HEK293 (cell line): ENCODE data around the gene CLDN17.

ENCODE experiments used
- CTCF ChIA-PET: fragments of 350-600 bp; formaldehyde crosslinking; extraction: SDS; loops from one replicate; lab custom pipeline; 2021; ENCODE audit warnings: antibody characterized with exemption; lab: Yijun Ruan, JAX
- POLR2A ChIA-PET: fragments of 300-600 bp; formaldehyde crosslinking; extraction: SDS; loops from one replicate; lab custom pipeline; 2020; ENCODE audit warnings: antibody characterized with exemption, inconsistent platforms; lab: Yijun Ruan, JAX
- H3K27ac ChIP-seq: fragments of 200-500 bp; sonication (Bioruptor generic); 2 replicates; pipeline ENCODE4 v1.5.1; 2014; ENCODE audit warnings: low read depth, low read length, control low read depth, inconsistent platforms; ENCODE audit errors: extremely low read depth
- H3K36me3 ChIP-seq, 2 experiments: fragments of 200-500 bp in 1 of 2; sonication (Bioruptor generic) in 1 of 2; 1 replicate in 1 of 2; 2 replicates in 1 of 2; pipeline ENCODE4 v1.5.1; 2014 to 2017; ENCODE audit warnings: inconsistent platforms in 2 of 2, low read length in 2 of 2; ENCODE audit not compliant: control insufficient read depth in 2 of 2, insufficient read depth in 1 of 2
- H3K4me1 ChIP-seq: fragments of 200-500 bp; sonication (Bioruptor generic); 2 replicates; pipeline ENCODE4 v1.5.1; 2014; ENCODE audit warnings: mild to moderate bottlenecking, low read length, inconsistent platforms; ENCODE audit not compliant: control insufficient read depth, insufficient read depth
- H3K4me3 ChIP-seq: 2 replicates; pipeline ENCODE4 v1.5.1; 2011; ENCODE audit warnings: low read depth, mild to moderate bottlenecking, control low read depth, low read length, moderate library complexity
- H3K9me3 ChIP-seq: fragments of 200-500 bp; sonication (Bioruptor generic); 2 replicates; pipeline ENCODE4 v1.5.1; 2014; ENCODE audit warnings: low read depth, low read length, inconsistent platforms; ENCODE audit not compliant: control insufficient read depth, insufficient read depth
- IKZF3 ChIP-seq: fragments of 450-650 bp; IDR thresholded peaks from 2 replicates; pipeline ENCODE4 v1.5.0; 2018; ENCODE audit warnings: missing biosample characterization, mild to moderate bottlenecking, missing genetic modification characterization, moderate library complexity
- MEIS1 ChIP-seq: sonication (generic); formaldehyde crosslinking; IDR thresholded peaks from 2 replicates; pipeline ENCODE4 v1.8.1; 2022; ENCODE audit warnings: missing genetic modification reagents, mild to moderate bottlenecking, borderline replicate concordance
- MZF1 ChIP-seq: fragments of 450-650 bp; formaldehyde crosslinking; IDR thresholded peaks from 2 replicates; pipeline ENCODE4 v1.5.1; 2017; ENCODE audit warnings: missing biosample characterization, missing genetic modification characterization, borderline replicate concordance
- PRDM4 ChIP-seq: fragments of 450-650 bp; formaldehyde crosslinking; IDR thresholded peaks from 2 replicates; pipeline ENCODE4 v1.5.1; 2017; ENCODE audit warnings: missing biosample characterization, missing genetic modification characterization
- TRIM28 ChIP-seq: IDR thresholded peaks from 2 replicates; pipeline ENCODE4 v1.6.1; 2011; ENCODE audit warnings: low read length, control low read depth, borderline replicate concordance
- WT1 ChIP-seq: fragments of 450-650 bp; formaldehyde crosslinking; IDR thresholded peaks from 2 replicates; pipeline ENCODE4 v1.5.1; 2016; ENCODE audit warnings: missing biosample characterization, missing genetic modification characterization
- YY2 ChIP-seq: fragments of 450-650 bp; formaldehyde crosslinking; IDR thresholded peaks from 2 replicates; pipeline ENCODE4 v1.5.1; 2016; ENCODE audit warnings: missing biosample characterization, missing genetic modification characterization
- ZFHX2 ChIP-seq: fragments of 450-650 bp; formaldehyde crosslinking; conservative IDR thresholded peaks from 2 replicates; pipeline ENCODE4 v1.5.1; 2016; ENCODE audit warnings: missing biosample characterization, missing genetic modification characterization
- ZFP69B ChIP-seq: fragments of 450-650 bp; formaldehyde crosslinking; IDR thresholded peaks from 2 replicates; pipeline ENCODE4 v1.5.1; 2016; ENCODE audit warnings: missing biosample characterization, missing genetic modification characterization
- ZNF214 ChIP-seq: fragments of 450-650 bp; formaldehyde crosslinking; IDR thresholded peaks from 2 replicates; pipeline ENCODE4 v1.5.1; 2017; ENCODE audit warnings: missing biosample characterization, mild to moderate bottlenecking, missing genetic modification characterization, borderline replicate concordance
- ZNF274 ChIP-seq, 2 experiments: fragments of 200-500 bp in 1 of 2; fragments of 450-650 bp in 1 of 2; sonication (Bioruptor generic) in 1 of 2; formaldehyde crosslinking in 1 of 2; IDR thresholded peaks; 2 replicates each; pipeline versions ENCODE4 v1.5.1 to v1.6.1; 2014 to 2016; ENCODE audit warnings: borderline replicate concordance in 1 of 2, inconsistent platforms in 1 of 2, low read length in 1 of 2, missing biosample characterization in 1 of 2, missing genetic modification characterization in 1 of 2
- ZNF302 ChIP-seq: fragments of 450-650 bp; formaldehyde crosslinking; IDR thresholded peaks from 2 replicates; pipeline ENCODE4 v1.5.1; 2016; ENCODE audit warnings: missing biosample characterization, missing genetic modification characterization, low read depth
- ZNF341 ChIP-seq: fragments of 450-650 bp; formaldehyde crosslinking; IDR thresholded peaks from 2 replicates; pipeline ENCODE4; 2016; ENCODE audit warnings: low read depth, missing biosample characterization, missing genetic modification characterization
- ZNF366 ChIP-seq: fragments of 450-650 bp; formaldehyde crosslinking; conservative IDR thresholded peaks from 2 replicates; pipeline ENCODE4 v1.5.1; 2016; ENCODE audit warnings: missing biosample characterization, missing genetic modification characterization
- ZNF37A ChIP-seq: fragments of 450-650 bp; IDR thresholded peaks from 2 replicates; pipeline ENCODE4 v1.5.1; 2018; ENCODE audit warnings: missing biosample characterization, missing genetic modification characterization
- ZNF416 ChIP-seq: fragments of 450-650 bp; formaldehyde crosslinking; IDR thresholded peaks from 2 replicates; pipeline ENCODE4 v1.5.1; 2016; ENCODE audit warnings: missing biosample characterization, missing genetic modification characterization
- ZNF521 ChIP-seq: fragments of 450-650 bp; formaldehyde crosslinking; IDR thresholded peaks from 2 replicates; pipeline ENCODE4 v1.5.1; 2017; ENCODE audit warnings: missing biosample characterization, mild to moderate bottlenecking, missing genetic modification characterization
- ZNF530 ChIP-seq: fragments of 450-650 bp; formaldehyde crosslinking; IDR thresholded peaks from 2 replicates; pipeline ENCODE4 v1.5.1; 2016; ENCODE audit warnings: low read depth, missing biosample characterization, missing genetic modification characterization
- ZNF548 ChIP-seq: fragments of 450-650 bp; formaldehyde crosslinking; IDR thresholded peaks from 2 replicates; pipeline ENCODE4 v1.5.1; 2016; ENCODE audit warnings: missing biosample characterization, missing genetic modification characterization
- ZNF555 ChIP-seq: fragments of 450-650 bp; formaldehyde crosslinking; conservative IDR thresholded peaks from 2 replicates; pipeline ENCODE4 v1.5.1; 2017; ENCODE audit warnings: missing biosample characterization, mild to moderate bottlenecking, missing genetic modification characterization, inconsistent platforms
- ZNF768 ChIP-seq: fragments of 450-650 bp; formaldehyde crosslinking; IDR thresholded peaks from 2 replicates; pipeline ENCODE4 v1.5.1; 2018; ENCODE audit warnings: missing biosample characterization, mild to moderate bottlenecking, missing genetic modification characterization
- ZNF843 ChIP-seq: fragments of 450-650 bp; formaldehyde crosslinking; IDR thresholded peaks from 2 replicates; pipeline ENCODE4 v1.5.1; 2016; ENCODE audit warnings: missing biosample characterization, missing genetic modification characterization
- TF ChIP-seq, protein P1 (sequence below): fragments of 450-650 bp; formaldehyde crosslinking; IDR thresholded peaks from 2 replicates; pipeline ENCODE4 v1.5.1; 2016; ENCODE audit warnings: missing biosample characterization, missing genetic modification characterization
- TF ChIP-seq, protein P2 (sequence below): fragments of 450-650 bp; IDR thresholded peaks from 2 replicates; pipeline ENCODE4 v1.5.1; 2018; ENCODE audit warnings: missing biosample characterization, mild to moderate bottlenecking, missing genetic modification characterization
- TF ChIP-seq, protein P3 (sequence below): fragments of 450-650 bp; formaldehyde crosslinking; IDR thresholded peaks from 2 replicates; pipeline ENCODE4; 2016; ENCODE audit warnings: missing biosample characterization, missing genetic modification characterization

Gene CLDN17

DNA sequence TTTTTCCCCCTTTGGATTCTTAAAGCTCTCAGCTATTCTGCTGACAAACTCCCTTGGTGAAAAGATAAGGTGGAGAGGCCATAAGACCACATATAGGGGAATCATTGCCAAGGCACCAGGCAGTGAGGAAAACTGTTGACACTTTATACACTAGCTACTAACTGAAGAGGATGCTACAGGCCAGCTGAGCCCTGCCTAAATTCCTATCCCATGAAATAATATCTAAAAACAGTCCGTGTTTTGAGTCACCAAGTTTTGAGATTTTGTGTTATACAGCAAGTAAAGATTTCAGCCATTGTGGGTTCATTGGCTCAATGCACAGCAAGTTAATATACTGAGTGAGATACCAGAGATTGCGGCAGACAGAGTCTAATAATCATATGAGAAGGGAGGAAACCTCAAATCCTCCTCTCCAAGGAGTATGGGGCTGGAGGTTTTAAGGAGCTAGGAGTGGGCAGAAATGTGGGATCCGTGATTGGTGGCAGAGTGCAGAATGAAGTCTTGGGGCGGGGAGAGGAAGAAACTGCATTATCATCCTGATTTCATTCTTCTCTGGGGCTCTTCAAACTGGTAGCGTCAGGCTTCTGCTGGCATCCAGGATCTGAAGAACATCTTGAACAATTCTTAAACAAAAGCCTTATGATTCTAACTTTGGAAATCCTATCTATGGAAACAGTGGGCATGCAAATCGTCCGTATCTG lies 40.1 kb upstream of the CLDN17 start:
- POLR2A ChIA-PET: no interaction called here
- Histone ChIP-seq H3K4me1 (no peaks in the 10 kb centered on the region), H3K27ac (no peak overlapping the region), H3K9me3 (no peaks in the 10 kb centered on the region), H3K4me3 (no peak overlapping the region), H3K36me3 (no peaks in the 10 kb centered on the region)
- CTCF ChIA-PET: interaction anchor here (0.7 kb wide), 2 partner anchors 12 to 623 kb away, joined by 3 read pairs; no protein-coding TSS in a partner anchor
- TF ChIP-seq ZNF843 (tag by site-specific recombination) (no peak), ZNF302 (tag by site-specific recombination) (no peak), MEIS1 (no peak), YY2 (no peak), ZNF416 (no peak), ZFHX2 (tag by site-specific recombination) (no peak), ZNF521 (tag by site-specific recombination) (no peak), ZFP69B (tag by site-specific recombination) (no peak), PRDM4 (tag by site-specific recombination) (no peak), ZNF37A (no peak), ZNF530 (tag by site-specific recombination) (no peak), ZNF274 (IDR thresholded peaks at IDR 0.05; ENCODE audit: low read length) (no peak), ZNF274 (tag by site-specific recombination; IDR thresholded peaks at IDR 0.05; ENCODE audit: borderline replicate concordance) (no peak), ZNF555 (no peak), ZNF366 (tag by site-specific recombination) (no peak), ZNF768 (no peak), MZF1 (tag by site-specific recombination) (no peak)
- TF ChIP-seq, protein P1, sequence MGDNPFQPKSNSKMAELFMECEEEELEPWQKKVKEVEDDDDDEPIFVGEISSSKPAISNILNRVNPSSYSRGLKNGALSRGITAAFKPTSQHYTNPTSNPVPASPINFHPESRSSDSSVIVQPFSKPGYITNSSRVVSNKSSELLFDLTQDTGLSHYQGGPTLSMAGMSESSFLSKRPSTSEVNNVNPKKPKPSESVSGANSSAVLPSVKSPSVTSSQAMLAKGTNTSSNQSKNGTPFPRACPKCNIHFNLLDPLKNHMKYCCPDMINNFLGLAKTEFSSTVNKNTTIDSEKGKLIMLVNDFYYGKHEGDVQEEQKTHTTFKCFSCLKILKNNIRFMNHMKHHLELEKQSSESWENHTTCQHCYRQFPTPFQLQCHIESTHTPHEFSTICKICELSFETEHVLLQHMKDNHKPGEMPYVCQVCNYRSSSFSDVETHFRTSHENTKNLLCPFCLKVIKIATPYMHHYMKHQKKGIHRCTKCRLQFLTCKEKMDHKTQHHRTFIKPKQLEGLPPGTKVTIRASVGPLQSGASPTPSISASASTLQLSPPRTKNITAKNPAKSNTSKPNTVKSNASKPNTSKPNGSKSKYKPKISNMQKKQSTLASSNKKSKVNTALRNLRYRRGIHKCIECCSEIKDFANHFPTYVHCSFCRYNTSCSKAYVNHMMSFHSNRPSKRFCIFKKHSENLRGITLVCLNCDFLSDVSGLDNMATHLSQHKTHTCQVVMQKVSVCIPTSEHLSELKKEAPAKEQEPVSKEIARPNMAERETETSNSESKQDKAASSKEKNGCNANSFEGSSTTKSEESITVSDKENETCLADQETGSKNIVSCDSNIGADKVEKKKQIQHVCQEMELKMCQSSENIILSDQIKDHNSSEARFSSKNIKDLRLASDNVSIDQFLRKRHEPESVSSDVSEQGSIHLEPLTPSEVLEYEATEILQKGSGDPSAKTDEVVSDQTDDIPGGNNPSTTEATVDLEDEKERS: no peak
- TF ChIP-seq, protein P2, sequence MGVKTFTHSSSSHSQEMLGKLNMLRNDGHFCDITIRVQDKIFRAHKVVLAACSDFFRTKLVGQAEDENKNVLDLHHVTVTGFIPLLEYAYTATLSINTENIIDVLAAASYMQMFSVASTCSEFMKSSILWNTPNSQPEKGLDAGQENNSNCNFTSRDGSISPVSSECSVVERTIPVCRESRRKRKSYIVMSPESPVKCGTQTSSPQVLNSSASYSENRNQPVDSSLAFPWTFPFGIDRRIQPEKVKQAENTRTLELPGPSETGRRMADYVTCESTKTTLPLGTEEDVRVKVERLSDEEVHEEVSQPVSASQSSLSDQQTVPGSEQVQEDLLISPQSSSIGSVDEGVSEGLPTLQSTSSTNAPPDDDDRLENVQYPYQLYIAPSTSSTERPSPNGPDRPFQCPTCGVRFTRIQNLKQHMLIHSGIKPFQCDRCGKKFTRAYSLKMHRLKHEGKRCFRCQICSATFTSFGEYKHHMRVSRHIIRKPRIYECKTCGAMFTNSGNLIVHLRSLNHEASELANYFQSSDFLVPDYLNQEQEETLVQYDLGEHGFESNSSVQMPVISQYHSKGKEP: no peak

GRCh38 chr21:30200000-30200399 lies 33.4 kb upstream of the CLDN17 start:
- no peak overlapping the region for H3K4me3 ChIP-seq
- no peaks in the 10 kb centered on the region for H3K4me1 ChIP-seq
- no peaks in the 10 kb centered on the region for H3K9me3 ChIP-seq
- no peaks in the 10 kb centered on the region for H3K36me3 ChIP-seq
- TF ChIP-seq WT1 (tag by site-specific recombination): no peak
- TF ChIP-seq, protein P3, sequence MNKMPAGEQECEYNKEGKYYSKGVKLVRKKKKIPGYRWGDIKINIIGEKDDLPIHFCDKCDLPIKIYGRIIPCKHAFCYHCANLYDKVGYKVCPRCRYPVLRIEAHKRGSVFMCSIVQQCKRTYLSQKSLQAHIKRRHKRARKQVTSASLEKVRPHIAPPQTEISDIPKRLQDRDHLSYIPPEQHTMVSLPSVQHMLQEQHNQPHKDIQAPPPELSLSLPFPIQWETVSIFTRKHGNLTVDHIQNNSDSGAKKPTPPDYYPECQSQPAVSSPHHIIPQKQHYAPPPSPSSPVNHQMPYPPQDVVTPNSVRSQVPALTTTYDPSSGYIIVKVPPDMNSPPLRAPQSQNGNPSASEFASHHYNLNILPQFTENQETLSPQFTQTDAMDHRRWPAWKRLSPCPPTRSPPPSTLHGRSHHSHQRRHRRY (tag by site-specific recombination): no peak
- TF ChIP-seq ZNF341 (tag by site-specific recombination): no peak
- no peak for TF ChIP-seq IKZF3 (tag by site-specific recombination)
- TF ChIP-seq ZNF214 (tag by site-specific recombination): no peak
- TF ChIP-seq ZNF548 (tag by site-specific recombination): no peak
- TF ChIP-seq TRIM28: no peak
- TF ChIP-seq, all 188 proteins: peak for 0
- ChIA-PET POLR2A (no interaction called here), CTCF (interaction anchor here (9.4 kb wide), 1 partner anchor 155 kb away, joined by 100 read pairs; no protein-coding TSS in a partner anchor)
- no peak overlapping the region for H3K27ac ChIP-seq
